NCI-H69 (cell line): Measurements from ENCODE around the gene SRPRB.
A peak's percentile ranks its signal among the peaks of the same experiment; 100 is the strongest.

Experiments used
- DNase-seq: peaks from one replicate; lab custom pipeline; 2025; lab: John Stamatoyannopoulos, UW

The SRPRB gene, protein sequence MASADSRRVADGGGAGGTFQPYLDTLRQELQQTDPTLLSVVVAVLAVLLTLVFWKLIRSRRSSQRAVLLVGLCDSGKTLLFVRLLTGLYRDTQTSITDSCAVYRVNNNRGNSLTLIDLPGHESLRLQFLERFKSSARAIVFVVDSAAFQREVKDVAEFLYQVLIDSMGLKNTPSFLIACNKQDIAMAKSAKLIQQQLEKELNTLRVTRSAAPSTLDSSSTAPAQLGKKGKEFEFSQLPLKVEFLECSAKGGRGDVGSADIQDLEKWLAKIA

DNA sequence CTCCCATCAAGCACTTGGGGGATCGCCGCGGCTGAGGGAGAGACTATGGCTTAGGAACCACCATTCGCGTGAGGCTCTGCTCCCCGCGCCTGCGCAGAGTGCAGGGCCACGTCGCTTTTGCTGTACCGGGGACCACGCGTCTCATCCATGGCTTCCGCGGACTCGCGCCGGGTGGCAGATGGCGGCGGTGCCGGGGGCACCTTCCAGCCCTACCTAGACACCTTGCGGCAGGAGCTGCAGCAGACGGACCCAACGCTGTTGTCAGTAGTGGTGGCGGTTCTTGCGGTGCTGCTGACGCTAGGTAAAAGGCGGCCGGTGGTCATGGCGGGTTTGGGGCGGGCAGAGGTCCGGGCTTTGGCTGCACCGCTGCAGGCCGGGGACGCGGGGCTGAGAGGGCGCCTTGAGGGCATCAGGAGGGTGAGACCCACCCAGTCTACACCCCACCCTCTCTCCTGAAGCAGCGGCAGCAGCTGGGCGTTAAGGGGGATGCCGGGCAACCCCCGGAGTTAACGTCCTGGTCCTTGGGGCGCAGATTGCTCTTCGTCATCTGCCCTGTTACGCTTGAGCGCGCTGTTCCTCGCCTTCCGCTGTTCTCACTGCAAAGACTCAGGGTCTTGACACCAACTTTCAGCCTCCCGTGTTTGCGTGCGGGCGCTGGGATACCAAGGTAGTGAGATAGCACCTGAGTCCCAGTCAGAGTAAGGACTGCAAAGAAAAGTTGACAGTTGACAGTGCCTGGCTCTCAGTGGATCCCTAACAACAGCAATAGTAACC, at the start of gene SRPRB:
TSS of gene SRPRB (plus strand) at position 114 of the 774 bp plus-strand sequence. CDS start at position 148, 34 bp downstream.
- peak; percentile 91 for DNase-seq

DNA sequence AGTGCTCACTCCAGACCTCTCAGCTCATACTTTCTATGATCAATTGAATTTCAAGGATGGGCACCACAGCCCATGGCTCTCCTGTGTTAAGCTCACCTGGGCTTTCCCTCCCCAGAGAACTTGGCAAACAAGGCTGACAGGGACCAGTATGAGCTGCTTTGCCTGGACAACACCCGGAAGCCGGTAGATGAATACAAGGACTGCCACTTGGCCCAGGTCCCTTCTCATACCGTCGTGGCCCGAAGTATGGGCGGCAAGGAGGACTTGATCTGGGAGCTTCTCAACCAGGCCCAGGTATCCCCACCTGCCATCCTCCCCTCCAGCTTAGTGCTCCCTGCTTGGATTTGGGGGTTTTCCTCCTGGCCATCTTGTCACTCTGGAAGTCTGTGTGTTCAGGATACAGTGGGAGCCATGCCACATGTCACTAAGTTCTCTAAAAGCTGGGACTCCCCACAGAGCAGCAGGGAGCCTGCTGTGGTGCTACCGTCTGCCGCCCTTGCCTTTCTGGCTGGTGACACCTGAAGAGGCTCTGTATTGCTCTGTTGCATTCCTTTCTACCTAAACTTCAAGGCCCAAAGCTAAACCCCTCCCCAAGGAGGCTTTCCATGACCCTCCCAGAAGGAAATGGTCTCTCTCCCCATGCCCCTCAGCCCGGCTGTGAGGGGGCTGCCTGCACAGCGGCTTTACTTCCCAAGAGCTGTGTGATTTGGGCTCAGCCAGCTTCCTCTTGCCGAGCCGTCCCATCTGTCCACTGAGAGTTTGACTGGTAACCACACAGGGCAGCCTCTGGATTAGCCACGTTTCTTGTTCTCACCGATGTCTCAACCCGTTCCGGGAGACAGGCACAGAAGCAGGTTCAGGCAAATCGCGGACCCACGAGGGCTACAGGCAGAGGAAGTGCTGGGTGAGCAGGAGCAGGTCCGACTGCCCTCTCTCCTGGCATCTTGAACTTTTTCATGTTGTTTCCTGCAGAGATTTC, 48.6 kb upstream of the SRPRB start:
- no peak for DNase-seq

DNA sequence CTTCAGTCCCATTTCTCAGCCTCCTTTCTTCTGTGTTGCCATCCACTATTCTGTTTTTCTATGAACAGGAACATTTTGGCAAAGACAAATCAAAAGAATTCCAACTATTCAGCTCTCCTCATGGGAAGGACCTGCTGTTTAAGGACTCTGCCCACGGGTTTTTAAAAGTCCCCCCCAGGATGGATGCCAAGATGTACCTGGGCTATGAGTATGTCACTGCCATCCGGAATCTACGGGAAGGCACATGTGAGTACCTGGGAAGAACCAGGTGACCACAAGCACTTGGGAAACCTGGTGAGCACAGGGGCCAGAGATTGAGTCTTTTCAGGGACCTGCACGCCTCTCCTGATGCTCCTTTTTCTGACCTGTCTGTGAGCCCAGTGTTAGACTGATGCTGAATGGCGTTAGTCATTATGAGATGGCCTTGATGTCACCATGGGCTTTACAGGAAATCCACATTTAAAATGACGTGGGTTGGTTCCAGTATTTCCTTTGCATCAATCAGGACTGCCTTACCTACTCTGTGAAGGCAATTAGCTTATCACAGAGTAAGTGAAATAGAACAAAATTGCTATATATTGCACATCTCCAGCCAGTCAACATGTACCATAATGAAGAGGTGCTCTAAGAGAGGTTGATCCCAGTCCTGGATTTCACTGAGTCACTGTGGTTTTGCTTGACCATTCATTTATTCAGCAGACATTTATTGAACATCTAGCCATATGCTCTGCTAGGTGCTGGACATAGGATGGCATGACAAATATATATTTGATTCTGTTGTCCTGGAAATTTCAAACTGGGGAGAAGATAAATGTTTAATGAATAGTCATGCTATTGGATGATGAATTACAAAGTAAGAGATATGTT, 47.7 kb upstream of the SRPRB start:
- no peak for DNase-seq

DNA sequence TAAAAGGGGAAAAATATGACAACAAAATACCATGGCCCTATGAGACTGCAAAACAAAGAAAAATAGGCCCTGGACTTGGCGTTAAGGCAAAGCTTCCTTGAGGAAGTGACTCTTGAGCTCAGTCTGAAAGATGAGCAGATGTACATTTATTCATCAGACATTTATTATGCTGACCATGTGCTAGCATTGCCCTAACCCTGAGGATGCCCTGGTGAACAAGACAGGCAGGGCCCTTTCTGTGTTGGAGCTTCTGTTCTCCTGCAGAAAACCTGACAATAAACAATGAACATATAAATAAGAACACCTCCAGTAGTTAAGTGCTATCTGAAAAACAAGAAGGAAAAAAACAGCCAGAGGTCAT, 47.1 kb upstream of the SRPRB start:
- DNase-seq, result no peak

DNA sequence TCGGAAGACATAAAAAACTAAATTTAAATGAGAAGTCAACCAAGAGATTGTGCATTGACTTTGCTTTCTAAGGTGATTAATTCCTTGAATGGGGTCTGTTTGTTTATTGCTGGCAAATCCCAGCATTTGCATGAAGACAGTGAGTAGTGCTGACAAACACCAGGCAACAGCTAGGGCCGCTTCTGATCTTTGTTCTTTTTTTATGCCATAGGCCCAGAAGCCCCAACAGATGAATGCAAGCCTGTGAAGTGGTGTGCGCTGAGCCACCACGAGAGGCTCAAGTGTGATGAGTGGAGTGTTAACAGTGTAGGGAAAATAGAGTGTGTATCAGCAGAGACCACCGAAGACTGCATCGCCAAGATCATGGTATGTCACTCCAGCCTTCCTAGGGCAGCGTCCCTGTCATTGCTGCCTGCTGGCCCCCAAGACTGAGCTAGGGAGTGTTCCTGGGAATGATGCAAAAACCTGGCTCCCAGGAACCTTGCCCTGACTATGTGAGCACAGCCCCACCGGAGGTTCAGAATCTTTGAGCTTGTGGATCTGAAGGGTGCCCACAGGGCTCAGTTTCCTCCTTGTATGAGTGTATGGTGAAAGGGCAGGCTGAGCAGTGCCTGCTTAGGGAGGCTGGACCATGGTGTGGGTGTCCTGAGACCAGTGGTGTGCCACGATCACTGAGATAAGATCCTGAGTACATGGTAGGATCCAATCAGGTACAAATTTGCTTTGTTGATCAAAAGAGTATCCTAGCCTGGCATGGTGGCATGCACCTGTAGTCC, 46.5 kb upstream of the SRPRB start:
- DNase-seq, result no peak

DNA sequence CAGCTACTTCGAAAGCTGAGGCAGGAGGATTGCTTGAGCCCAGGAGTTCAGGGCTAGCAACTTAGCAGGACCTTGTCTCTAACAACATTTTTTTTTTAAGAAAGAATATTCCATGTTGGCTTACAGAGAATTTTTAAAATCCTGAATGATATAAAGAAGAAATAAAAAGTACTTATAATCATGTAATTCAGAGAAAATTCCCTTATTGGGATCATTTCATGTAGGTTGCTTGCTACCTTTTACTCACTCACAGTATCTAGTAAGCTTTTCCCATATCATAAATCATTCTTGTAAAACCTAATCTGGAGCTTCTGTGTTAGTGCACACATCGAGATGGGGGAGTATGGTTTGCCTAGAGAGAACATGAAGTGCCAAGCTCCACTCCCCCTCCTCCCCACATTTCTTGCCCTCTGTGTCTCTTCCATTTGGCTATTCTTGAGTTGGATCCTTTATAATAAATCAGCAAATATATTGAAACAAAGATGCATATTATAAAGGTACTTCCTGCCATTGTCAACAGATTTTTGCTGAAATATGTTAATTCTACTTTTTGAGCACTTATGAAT, 45.8 kb upstream of the SRPRB start:
- no peak for DNase-seq

DNA sequence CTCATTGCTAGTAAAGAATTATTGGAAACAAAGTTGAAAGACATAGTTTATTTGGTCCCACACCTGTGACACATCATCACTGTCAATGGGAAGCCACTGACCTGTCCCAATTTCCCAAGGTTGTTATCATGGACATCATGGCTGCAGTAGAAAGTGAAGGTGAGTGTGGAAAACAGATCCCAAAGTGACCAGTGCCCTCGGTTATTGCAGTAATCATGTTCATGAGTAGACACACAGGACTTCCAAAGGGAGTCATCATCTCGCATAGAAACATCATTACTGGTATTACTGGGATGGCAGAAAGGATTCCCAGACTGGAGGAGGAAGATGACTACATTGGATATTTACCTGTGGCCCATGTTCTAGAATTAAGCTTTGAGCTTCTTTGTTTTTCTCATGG, 44.7 kb upstream of the SRPRB start:
- no peak for DNase-seq

DNA sequence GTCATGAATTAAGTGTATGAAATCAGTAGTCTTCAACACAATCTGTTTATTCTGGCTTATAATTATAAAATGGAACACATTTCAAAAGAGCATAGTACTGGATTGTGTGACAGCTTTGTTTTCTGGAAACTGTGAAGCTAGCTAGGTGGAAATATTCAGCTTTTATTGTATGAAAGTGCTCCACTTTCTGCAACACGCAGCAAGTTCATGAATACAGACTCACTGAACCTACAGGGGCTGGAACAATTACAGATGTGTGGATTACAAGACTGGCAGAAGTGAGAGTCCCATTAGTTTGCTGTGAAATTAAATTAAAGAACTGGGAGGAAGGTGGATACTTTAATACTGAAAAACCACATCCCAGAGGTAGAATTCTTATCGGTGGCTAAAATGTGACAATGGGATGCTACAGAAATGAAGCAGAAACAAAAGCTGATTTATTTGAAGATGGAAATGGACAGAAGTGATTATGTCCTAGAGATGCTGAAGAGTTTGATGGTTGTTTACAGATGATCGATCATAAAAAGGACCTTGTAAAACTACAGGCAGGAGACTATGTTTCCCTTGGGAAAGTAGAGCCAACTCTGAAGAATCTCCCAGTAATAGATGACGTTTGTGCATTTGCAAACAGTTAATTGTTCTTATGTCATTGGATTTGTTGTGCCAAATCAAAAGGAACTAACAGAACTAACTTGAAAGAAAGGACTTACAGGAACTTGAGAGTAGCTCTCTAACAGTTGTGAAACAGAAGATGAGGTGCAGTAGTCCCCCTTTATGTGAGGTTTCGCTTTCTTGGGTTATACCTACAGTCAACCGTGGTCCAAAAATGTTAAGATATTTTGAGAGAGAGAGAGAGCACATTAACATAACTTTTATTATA, 43.8 kb upstream of the SRPRB start:
- no peak for DNase-seq

DNA sequence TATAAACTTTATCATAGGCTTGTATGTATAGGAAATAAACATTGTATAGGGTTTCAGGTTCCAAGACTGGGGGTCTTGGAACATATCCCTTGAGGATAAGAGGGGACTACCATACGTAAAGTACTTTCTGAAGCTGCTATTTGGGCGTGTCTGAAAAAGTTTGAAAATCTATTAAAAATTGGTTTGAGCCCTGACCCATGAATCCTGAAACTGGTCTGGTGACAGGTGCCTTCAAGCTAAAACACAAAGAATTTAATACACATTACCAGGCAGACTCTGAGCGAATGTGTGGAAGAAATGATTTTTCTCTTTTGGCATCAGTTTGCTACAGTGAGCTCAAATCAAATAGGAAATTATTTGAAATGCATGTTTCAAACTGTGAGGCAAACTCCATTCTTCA, 43.1 kb upstream of the SRPRB start:
- DNase-seq, result no peak

DNA sequence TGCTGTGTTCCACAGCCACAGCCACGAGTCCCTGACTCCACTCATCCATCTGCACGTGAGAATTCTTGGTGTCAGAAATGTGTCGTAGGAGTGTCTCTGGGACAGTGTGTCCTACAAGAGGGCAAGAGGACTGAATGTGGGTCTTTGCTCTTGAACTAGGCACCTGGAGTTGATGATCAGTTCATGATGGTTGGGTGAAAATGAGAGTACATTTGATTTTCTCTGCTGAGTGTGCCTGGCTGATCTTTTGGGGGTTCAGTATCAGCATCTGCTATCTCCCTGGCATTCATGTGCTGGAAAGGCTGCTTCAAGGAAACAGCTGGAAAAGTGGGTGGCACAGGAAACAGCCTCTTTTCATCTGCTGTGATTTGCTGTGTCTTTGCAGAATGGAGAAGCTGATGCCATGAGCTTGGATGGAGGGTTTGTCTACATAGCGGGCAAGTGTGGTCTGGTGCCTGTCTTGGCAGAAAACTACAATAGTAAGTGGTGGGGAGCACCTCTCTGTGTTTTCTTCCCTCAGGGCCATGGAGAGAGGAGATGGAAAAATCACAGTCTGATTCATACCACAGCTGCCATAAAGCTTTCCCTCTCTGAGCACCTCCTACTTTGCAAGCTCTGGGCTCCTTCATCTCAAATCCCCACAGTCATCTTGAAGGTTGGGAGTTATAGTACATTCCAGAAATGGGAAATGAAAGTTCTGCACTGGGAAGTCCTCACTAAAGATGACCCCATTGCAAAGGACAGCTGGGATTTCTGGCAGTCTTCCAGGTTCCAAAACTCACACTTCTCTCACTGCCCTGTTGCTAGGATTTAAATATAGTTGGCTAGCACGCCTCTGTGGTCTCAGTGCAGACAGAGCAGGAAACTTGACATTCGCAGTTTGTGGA, 41.6 kb upstream of the SRPRB start:
- DNase-seq, result peak; percentile 31

DNA sequence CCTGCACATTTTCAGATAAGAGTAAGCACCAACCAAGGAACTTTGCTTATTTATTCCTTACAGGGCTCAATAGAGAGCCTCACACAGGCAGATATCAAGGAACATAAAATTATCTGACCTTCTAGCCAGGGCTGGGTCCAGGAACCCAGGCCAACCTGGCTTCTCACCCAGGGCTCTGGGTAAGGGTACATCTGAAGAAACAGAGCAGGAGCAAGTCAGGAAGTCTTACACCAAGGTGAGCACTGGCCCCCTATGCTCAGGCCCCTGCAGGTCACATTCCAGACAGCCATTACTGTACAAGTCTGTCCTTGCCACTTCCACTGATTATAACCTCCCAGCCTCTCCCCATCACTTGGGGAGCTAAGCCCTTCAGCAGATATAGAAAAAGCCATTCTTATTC, 40.4 kb upstream of the SRPRB start:
- no peak for DNase-seq

DNA sequence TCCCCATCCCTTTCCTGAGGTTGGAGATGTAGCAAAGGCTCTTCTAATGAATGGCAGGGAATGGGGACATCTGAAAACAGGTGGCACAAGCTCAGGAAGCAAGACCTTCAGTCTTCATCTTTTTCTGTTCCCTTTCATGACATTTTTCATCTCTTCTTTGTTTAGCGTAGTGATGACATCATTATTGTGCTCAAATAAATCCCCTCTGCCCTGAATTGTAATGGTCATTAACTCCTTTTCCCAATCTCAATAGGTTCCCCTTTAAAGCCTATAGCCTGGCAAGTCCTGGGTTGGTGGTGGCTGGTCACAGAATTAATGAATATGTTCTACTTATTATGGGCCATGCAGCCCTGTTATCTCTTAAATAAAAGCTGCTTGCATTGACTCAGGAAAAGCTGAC, 38.0 kb upstream of the SRPRB start:
- no peak for DNase-seq

DNA sequence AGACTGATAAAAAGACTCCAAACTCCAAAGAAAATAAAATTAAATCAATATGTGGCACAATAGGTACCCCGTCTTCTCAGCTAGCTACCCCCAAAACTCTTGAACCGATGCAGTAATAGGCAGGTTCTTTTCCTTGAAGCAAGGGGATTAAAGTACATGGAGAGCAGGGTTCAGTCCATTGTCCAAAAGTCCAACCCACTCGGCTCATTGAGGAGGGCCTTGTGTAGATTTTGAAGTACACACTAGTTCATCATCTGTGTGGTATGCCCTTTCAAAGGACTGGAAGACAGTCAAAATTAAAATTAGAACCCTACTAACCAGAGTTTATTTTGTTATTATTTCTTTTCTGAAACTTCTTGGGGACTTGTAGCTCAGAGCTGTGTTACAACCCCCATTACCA, 36.1 kb upstream of the SRPRB start:
- no peak for DNase-seq

DNA sequence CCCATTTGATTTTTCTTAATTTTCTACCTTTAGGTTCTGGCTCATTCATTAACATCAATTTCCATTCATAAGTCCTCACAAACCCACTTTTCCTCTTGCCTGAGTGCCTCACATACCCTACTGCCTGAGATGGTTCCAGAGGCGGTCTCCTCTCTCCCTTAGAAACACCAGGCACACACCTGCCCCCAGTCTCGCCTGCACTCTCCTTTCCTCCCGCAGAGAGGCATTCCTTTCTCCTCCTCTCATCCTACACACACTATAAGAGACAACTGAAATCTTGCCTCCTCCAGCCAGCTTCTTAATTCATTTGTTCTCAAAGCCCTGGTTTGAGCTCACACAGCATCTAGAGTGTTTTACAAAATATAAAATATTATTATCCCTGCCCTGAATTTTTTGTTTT, 31.9 kb upstream of the SRPRB start:
- no peak for DNase-seq

DNA sequence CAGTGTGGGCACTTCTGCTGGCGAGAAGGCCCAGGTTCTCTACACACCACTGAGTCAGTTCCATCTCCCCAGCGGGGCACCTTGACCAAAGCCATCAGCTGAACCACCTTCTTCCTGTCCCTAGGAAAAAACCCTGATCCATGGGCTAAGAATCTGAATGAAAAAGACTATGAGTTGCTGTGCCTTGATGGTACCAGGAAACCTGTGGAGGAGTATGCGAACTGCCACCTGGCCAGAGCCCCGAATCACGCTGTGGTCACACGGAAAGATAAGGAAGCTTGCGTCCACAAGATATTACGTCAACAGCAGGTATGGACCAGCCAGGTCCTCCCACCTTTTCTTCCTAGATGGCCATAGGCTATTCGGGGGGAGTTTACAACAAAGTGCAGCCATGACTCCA, 30.3 kb upstream of the SRPRB start:
- DNase-seq, result no peak

DNA sequence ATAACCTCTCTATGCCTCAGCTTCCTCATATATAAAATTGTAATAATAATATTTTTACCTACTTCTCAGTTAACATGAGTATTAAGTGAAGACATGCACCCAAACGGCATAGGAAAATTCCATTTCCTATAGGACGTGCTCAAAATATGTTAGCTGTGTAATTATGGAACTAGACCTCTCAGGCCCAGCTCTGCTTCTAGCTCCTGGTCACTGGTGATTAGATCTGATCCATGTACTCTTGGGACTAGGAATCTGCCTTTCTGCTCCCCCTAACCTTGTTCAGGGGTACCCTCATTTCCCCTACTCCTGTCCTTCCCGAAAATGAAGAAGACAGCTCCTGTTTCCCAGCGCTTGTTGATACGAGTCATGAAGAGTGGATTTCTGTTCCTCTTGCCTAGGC, 29.8 kb upstream of the SRPRB start:
- no peak for DNase-seq

DNA sequence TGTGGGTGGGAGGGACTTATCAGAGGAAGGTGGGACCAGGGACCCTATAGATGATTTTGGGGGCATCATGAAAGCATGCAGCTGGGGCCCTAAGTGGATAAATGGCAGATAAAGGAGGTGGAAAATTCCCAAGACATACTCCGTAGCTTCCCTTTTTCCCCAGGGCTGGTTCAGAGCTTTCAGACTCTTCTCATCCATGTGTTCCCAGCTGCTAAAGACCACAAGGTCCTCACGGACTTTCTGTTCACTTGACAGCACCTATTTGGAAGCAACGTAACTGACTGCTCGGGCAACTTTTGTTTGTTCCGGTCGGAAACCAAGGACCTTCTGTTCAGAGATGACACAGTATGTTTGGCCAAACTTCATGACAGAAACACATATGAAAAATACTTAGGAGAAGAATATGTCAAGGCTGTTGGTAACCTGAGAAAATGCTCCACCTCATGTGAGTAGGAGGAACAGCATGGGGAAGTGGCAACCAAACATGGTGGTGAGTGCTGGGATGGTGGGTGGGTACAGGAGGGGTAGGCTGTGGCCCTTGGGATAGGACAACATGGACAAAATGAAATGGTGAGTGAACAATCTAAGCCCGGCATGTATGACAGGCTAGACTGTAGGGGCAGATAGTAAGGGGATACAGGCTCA, 28.7 kb upstream of the SRPRB start:
- DNase-seq, result no peak
